Right atrium auricular region (tissue), 2 donors: Measurements from ENCODE around the gene PCBD2. TPM values are rescaled to one million over a fixed set of nuclear protein-coding genes. Genes with fewer than 3 reads are reported as not detected.

Experiments used
- DNase-seq: peaks from one replicate; pipeline ENCODE4 v3.0.0-alpha.2; 2019; ENCODE audit warnings: low spot score
- H3K27ac ChIP-seq, 2 donors: fragments of 200-600 bp; sonication (generic); 1 replicate in 1 of 2; 2 replicates in 1 of 2; pipeline ENCODE4 v1.5.1; 2016 to 2019
- H3K27me3 ChIP-seq, 2 donors: fragments of 200-600 bp; sonication (generic); one replicate each; pipeline versions ENCODE4 v1.5.1 to v1.6.0; 2017 to 2019
- H3K36me3 ChIP-seq: fragments of 200-600 bp; sonication (generic); one replicate; pipeline ENCODE4 v1.5.1; 2016
- H3K4me1 ChIP-seq, 2 donors: fragments of 200-600 bp; sonication (generic); one replicate each; pipeline versions ENCODE4 v1.5.1 to v1.6.0; 2017 to 2019
- H3K4me3 ChIP-seq, 2 donors: fragments of 200-600 bp; sonication (generic); 1 replicate in 1 of 2; 2 replicates in 1 of 2; pipeline ENCODE4 v1.5.1; 2017 to 2019; ENCODE audit warnings: mild to moderate bottlenecking in 1 of 2, moderate library complexity in 1 of 2
- H3K9me3 ChIP-seq, 2 donors: fragments of 200-600 bp; sonication (generic); one replicate each; pipeline ENCODE4 v1.5.1; 2019
- CTCF ChIP-seq, 2 donors: fragments of 200-600 bp; sonication (generic); IDR thresholded peaks; one replicate each; pipeline ENCODE4 v1.5.1; 2019; ENCODE audit warnings: antibody characterized with exemption in 2 of 2
- total RNA-seq, 2 donors: library from RNA; depleted of rRNA; stranded (reverse); fragments of >200 nt; gene quantifications; one replicate each; pipeline ENCODE4 v1.1.0, GENCODE V29; 2016

PCBD2 gene
- total RNA-seq, 2 donors from 2014 or later, result 10.9 to 19.1 TPM

GRCh38 chr5:134887593-134888159 lies 17.3 kb upstream of the PCBD2 start:
- no peak overlapping the region for H3K4me3 ChIP-seq
- H3K36me3 ChIP-seq, result peaks cover 22% of the 10 kb centered on the region
- TF ChIP-seq CTCF (IDR thresholded peaks at IDR 0.05), result no peak
- no peaks in the 10 kb centered on the region for H3K4me1 ChIP-seq
- H3K9me3 ChIP-seq, result no peaks in the 10 kb centered on the region
- no peak for DNase-seq
- H3K27me3 ChIP-seq, result no peaks in the 10 kb centered on the region
- H3K27ac ChIP-seq, result no peak overlapping the region

GRCh38 chr5:134889335-134889734 lies 15.6 kb upstream of the PCBD2 start:
- H3K36me3 ChIP-seq, result peaks cover 22% of the 10 kb centered on the region

GRCh38 chr5:134891473-134891872 lies 13.5 kb upstream of the PCBD2 start:
- Histone ChIP-seq H3K27ac (no peak overlapping the region), H3K4me3 (no peak overlapping the region), H3K36me3 (peaks cover 22% of the 10 kb centered on the region), H3K4me1 (no peaks in the 10 kb centered on the region), H3K9me3 (no peaks in the 10 kb centered on the region), H3K27me3 (no peaks in the 10 kb centered on the region)
- no peak for TF ChIP-seq CTCF (IDR thresholded peaks at IDR 0.05)
- no peak for DNase-seq

More at GRCh38 chr5:134889335-134889734, 15.6 kb upstream of the PCBD2 start:
- Histone ChIP-seq H3K27me3 (no peaks in the 10 kb centered on the region), H3K4me3 (no peak overlapping the region), H3K4me1 (no peaks in the 10 kb centered on the region), H3K9me3 (no peaks in the 10 kb centered on the region), H3K27ac (no peak overlapping the region)
- no peak for DNase-seq
- TF ChIP-seq CTCF (IDR thresholded peaks at IDR 0.05), result no peak

GRCh38 chr5:134892282-134892681 lies 12.6 kb upstream of the PCBD2 start:
- no peaks in the 10 kb centered on the region for H3K4me1 ChIP-seq
- no peak overlapping the region for H3K27ac ChIP-seq
- no peak for DNase-seq
- H3K9me3 ChIP-seq, result no peaks in the 10 kb centered on the region
- H3K27me3 ChIP-seq, result no peaks in the 10 kb centered on the region
- no peak for TF ChIP-seq CTCF (IDR thresholded peaks at IDR 0.05)
- peaks cover 28% of the 10 kb centered on the region for H3K36me3 ChIP-seq
- H3K4me3 ChIP-seq, result no peak overlapping the region

GRCh38 chr5:134892926-134893325 lies 12.0 kb upstream of the PCBD2 start:
- Histone ChIP-seq H3K36me3 (peaks cover 28% of the 10 kb centered on the region), H3K4me3 (no peak overlapping the region), H3K4me1 (no peaks in the 10 kb centered on the region), H3K9me3 (no peaks in the 10 kb centered on the region), H3K27me3 (no peaks in the 10 kb centered on the region), H3K27ac (no peak overlapping the region)
- no peak for TF ChIP-seq CTCF (IDR thresholded peaks at IDR 0.05)
- no peak for DNase-seq
